Suprapubic skin (tissue), 4 donors: ENCODE results near the gene EMC8.

Source experiments
- CTCF ChIP-seq, 2 donors: fragments of 200-600 bp in 1 of 2; fragments of 450-650 bp in 1 of 2; sonication (generic) in 1 of 2; IDR thresholded peaks; one replicate each; pipeline ENCODE4 v1.5.1; 2016 to 2019; ENCODE audit warnings: antibody characterized with exemption in 2 of 2, mild to moderate bottlenecking in 1 of 2, moderate library complexity in 1 of 2
- EP300 ChIP-seq: sonication (generic); formaldehyde crosslinking; IDR thresholded peaks from one replicate; pipeline ENCODE4 v1.6.1; 2017; ENCODE audit warnings: antibody characterized with exemption
- POLR2AphosphoS5 ChIP-seq, 3 donors: sonication (generic); formaldehyde crosslinking; IDR thresholded peaks; one replicate each; pipeline ENCODE4 v1.6.1; 2017; ENCODE audit warnings: antibody characterized with exemption in 3 of 3

GRCh38 chr16:85816159-85816558 lies 16.8 kb upstream of the EMC8 start:
- TF ChIP-seq POLR2AphosphoS5 (IDR thresholded peaks at IDR 0.05) (no peak), CTCF (IDR thresholded peaks at IDR 0.05) (no peak), EP300 (no peak)
